Muscle layer of colon (tissue), 2 donors: Measurements from ENCODE around the gene SENP7.

Experiments
- H3K27ac ChIP-seq: one replicate; pipeline ENCODE4 v1.7.0; 2013; ENCODE audit warnings: low read depth, mild to moderate bottlenecking, low read length, moderate library complexity
- H3K27me3 ChIP-seq, 2 donors: one replicate each; pipeline ENCODE4 v1.7.0; 2013; ENCODE audit warnings: low read length in 2 of 2, mild to moderate bottlenecking in 2 of 2; ENCODE audit not compliant: insufficient read depth in 2 of 2, control insufficient read depth in 1 of 2
- H3K36me3 ChIP-seq: one replicate; pipeline ENCODE4 v1.7.0; 2013; ENCODE audit warnings: mild to moderate bottlenecking, low read length; ENCODE audit not compliant: insufficient read depth
- H3K4me1 ChIP-seq: one replicate; pipeline ENCODE4 v1.7.0; 2013; ENCODE audit warnings: mild to moderate bottlenecking, low read length; ENCODE audit not compliant: insufficient read depth
- H3K4me3 ChIP-seq, 2 donors: one replicate each; pipeline ENCODE4 v1.7.0; 2013; ENCODE audit warnings: low read length in 2 of 2, low read depth in 1 of 2, mild to moderate bottlenecking in 1 of 2, moderate library complexity in 1 of 2
- H3K9ac ChIP-seq: one replicate; pipeline ENCODE4 v1.7.0; 2013; ENCODE audit warnings: low read length
- H3K9me3 ChIP-seq: one replicate; pipeline ENCODE4 v1.7.0; 2013; ENCODE audit warnings: mild to moderate bottlenecking, low read length
- donor health status: abdominal sarcoma.
- donor health status: Adenocarcinoma of cecum.

Gene SENP7

DNA sequence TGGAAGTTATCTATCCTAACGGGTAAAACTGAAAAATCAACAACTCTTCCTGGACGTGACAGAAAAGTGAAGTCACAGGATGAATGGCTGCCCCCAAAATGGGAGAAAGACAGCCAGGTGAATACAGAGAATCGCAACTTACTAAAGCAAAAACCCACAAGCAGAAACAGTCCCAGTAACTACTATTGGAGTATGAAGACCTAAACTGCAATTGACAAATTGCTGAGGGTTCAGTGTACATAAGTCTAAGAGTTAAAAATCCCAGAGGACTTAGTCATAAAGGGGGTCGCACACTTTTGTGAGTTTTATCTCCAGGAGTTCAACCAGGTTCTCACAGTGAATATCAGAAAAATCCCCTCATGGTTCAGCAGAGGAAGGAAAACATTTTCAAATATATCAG lies 135.8 kb downstream of the SENP7 start:
- H3K36me3 ChIP-seq = no peaks in the 10 kb centered on the region
- H3K9ac ChIP-seq = no peak overlapping the region
- no peak overlapping the region for H3K4me3 ChIP-seq
- H3K4me1 ChIP-seq = peaks cover 21% of the 10 kb centered on the region
- no peaks in the 10 kb centered on the region for H3K9me3 ChIP-seq
- H3K27me3 ChIP-seq = no peaks in the 10 kb centered on the region
- no peak overlapping the region for H3K27ac ChIP-seq

DNA sequence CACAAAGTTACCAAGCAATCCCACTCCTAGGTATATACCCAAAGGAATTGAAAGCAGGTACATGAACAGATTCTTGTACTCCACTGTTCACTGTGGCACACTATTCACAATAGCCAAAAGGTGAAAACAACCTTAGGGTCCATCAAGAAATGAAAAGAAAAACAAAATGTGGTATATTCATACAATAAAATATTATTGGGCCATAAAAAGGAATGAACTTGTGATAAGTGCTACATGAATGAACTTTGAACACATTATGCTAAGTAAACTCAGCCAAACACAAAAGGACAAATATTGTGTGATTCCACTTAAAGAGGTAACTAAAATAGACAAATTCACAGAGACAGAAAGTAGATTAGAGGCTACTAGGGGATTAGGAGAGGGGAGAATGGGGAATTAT lies 137.4 kb downstream of the SENP7 start:
- Histone ChIP-seq H3K4me3 (no peak overlapping the region), H3K4me1 (peaks cover 20% of the 10 kb centered on the region), H3K9ac (no peak overlapping the region), H3K27me3 (no peaks in the 10 kb centered on the region), H3K9me3 (no peaks in the 10 kb centered on the region), H3K27ac (no peak overlapping the region), H3K36me3 (peaks cover 8% of the 10 kb centered on the region)

DNA sequence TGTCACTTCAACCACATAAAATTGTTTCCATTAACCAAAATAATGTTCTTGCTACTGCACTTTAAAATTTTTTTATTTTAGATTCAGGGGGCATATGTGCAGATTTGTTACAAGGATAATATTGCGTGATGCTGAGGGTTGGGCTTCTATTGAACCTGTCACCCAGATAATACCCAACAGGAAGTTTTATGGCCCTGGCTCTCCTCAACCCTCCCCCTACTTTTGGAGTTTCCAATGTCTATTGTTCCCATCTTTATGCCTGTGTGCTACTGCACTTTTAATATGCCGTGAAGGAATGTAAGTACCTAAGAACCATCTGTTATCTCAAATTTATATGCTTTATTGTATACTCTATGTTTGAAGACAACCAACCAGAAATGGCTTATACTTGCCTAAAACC lies 150.6 kb downstream of the SENP7 start:
- no peaks in the 10 kb centered on the region for H3K27me3 ChIP-seq
- H3K27ac ChIP-seq = no peak overlapping the region
- H3K9me3 ChIP-seq = peaks cover 6% of the 10 kb centered on the region
- no peak overlapping the region for H3K4me3 ChIP-seq
- H3K4me1 ChIP-seq = no peaks in the 10 kb centered on the region
- H3K36me3 ChIP-seq = peaks cover 9% of the 10 kb centered on the region
- no peak overlapping the region for H3K9ac ChIP-seq

DNA sequence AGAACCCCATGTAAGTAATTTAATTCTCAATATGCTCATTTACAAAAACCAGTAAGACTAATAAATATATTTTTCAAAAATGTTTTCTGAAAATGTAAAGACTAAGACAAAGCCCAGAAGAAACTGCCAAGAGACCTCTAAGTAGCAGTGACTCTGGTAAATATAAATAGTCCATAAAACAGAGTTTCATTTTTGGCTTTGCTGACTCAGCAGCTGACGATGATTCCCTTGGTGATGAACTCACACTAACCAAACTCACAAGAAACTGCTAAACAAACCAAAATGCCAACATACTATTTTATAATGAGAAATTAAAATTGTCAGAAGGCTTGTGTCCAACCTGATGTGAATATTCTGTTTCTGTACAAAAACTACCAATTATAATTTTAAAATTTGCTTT lies 161.2 kb downstream of the SENP7 start:
- no peaks in the 10 kb centered on the region for H3K4me1 ChIP-seq
- H3K4me3 ChIP-seq = no peak overlapping the region
- H3K9ac ChIP-seq = no peak overlapping the region
- no peaks in the 10 kb centered on the region for H3K27me3 ChIP-seq
- no peak overlapping the region for H3K27ac ChIP-seq
- no peaks in the 10 kb centered on the region for H3K9me3 ChIP-seq
- no peaks in the 10 kb centered on the region for H3K36me3 ChIP-seq

DNA sequence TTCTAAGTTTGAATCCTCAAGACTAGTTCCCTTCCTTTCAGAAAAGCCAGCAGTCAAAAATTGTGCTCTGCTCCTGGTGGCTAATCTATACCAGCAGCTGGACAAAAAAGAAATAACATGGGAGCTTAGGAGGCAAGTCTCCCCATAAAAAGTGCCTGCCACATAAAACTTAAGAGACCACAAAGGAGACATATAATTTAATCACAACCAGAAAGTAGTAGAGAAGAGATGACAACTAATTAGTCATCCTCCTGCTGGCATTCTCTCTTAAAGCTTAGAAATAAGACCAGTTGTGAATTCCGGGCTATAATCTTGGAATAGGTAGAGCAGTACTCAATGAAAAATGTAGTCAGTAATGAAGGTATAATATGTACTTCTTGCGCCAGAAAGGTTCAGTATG lies 172.4 kb downstream of the SENP7 start:
- no peak overlapping the region for H3K9ac ChIP-seq
- H3K9me3 ChIP-seq = no peaks in the 10 kb centered on the region
- H3K4me3 ChIP-seq = no peak overlapping the region
- H3K36me3 ChIP-seq = peaks cover 10% of the 10 kb centered on the region
- no peaks in the 10 kb centered on the region for H3K4me1 ChIP-seq
- H3K27me3 ChIP-seq = no peaks in the 10 kb centered on the region
- H3K27ac ChIP-seq = no peak overlapping the region

DNA sequence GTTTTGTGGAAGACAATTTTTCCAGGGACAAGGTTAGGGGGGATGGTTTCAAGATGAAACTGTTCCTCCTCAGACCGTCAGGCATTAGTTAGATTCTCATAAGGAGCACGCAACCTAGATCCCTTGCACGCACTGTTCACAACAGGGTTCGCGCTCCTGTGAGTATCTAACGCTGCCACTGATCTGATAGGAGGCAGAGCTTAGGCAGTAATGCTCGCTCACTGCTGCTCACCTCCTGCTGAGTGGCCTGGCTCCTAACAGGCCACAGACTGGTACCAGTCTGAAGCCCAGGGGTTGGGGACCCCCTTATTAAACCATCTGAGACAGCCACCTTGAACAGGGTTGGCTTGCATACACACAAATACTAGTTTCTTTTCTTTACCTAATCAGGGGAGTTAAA lies 179.1 kb downstream of the SENP7 start:
- Histone ChIP-seq H3K36me3 (peaks cover 3% of the 10 kb centered on the region), H3K9me3 (no peaks in the 10 kb centered on the region), H3K4me1 (no peaks in the 10 kb centered on the region), H3K27me3 (no peaks in the 10 kb centered on the region), H3K4me3 (no peak overlapping the region), H3K27ac (no peak overlapping the region), H3K9ac (no peak overlapping the region)

DNA sequence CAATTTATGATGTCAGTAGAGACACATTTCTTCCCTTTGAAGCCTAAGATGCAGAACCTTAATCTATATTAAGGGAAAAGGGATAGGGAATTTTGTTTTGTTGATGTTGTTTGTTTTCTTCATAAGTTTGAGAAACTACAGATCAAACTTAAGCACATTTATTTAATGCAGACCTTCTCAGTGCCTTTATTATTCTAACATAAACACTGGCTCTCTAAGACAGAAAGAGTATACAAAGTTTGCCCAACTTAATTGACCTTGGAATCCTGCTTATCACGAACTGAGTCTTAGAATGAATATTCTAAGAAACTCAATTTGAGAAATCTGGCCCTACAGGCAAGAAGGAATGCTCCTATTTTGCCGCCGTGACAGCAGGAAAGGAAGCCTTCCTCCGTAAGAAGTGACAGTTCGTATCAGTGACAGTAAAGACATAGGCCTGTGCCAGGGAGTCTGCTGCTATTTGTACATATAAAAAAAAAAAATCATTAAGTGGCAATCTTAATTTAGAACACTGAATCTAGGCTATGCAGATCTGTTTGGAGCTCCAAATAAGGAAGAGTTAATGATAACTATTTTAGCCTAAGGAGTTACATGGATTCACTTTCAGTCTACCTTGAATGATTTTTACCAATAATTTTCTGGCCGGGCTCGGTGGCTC lies 183.9 kb downstream of the SENP7 start:
- no peaks in the 10 kb centered on the region for H3K27me3 ChIP-seq
- H3K36me3 ChIP-seq = no peaks in the 10 kb centered on the region
- no peaks in the 10 kb centered on the region for H3K4me1 ChIP-seq
- no peak overlapping the region for H3K4me3 ChIP-seq
- no peaks in the 10 kb centered on the region for H3K9me3 ChIP-seq
- no peak overlapping the region for H3K27ac ChIP-seq
- H3K9ac ChIP-seq = no peak overlapping the region

DNA sequence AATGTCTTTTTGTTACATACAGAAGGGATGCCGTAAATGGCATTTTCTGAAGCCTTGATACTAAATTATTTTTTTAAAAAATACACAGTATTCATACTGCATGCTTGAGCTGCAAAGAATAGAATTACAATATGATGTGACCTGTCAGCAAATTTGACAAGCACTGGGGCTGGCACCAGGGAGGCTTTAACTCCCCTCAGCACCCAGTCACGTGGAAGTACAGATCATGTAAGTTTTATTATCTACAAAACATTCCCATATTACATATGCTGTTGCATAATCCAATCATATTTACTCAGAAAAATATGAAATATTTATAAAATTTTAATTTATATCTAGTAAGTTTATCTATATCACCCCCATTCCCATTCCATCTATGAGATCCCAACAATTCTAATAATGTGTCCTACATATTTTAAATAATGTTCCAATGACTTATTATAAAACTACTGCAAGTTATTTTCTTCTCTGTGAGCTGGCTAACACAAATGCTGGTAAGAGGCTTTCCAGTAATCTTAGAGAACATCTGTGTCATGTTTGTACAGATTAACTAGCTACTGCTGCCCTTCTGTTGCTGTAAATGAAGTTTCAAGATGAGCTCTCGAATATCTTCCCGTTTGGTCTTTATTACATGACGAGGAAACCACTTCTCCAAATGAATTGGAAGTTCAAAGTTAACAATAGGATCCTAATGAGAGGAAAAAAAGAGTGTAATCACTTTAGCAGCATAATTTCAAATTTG lies 187.4 kb downstream of the SENP7 start:
- Histone ChIP-seq H3K4me3 (no peak overlapping the region), H3K9ac (no peak overlapping the region), H3K27ac (no peak overlapping the region), H3K4me1 (no peaks in the 10 kb centered on the region), H3K9me3 (no peaks in the 10 kb centered on the region), H3K27me3 (no peaks in the 10 kb centered on the region), H3K36me3 (no peaks in the 10 kb centered on the region)

DNA sequence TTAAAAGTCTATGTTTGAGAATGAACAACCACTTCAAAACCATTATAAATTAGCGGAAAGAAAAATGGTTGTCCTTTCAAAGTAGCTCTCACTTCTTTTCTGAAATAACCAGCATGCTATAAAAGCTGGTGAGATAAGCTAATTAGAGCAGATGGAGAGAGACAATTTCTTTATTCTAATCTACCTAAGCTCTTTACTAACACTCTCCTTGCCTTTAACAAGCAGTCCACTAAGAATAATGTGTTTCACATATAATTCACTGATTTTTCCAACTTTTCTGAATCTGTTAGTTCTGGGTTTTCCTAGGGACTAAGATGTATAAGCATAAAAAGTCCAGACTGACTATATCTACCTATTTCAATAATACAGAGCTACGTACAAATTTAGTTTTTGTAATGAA lies 192.5 kb downstream of the SENP7 start, which contains the start of gene IMPG2:
IMPG2 (minus strand) TSS at position 101 of the 400 bp plus-strand sequence. CDS start 203 bp downstream, outside the sequence.
- Histone ChIP-seq H3K27me3 (no peaks in the 10 kb centered on the region), H3K36me3 (no peaks in the 10 kb centered on the region), H3K27ac (no peak within 1 kb of the TSS), H3K4me3 (no peak within 1 kb of the TSS), H3K9ac (no peak within 1 kb of the TSS), H3K9me3 (no peaks in the 10 kb centered on the region), H3K4me1 (no peaks in the 10 kb centered on the region)

DNA sequence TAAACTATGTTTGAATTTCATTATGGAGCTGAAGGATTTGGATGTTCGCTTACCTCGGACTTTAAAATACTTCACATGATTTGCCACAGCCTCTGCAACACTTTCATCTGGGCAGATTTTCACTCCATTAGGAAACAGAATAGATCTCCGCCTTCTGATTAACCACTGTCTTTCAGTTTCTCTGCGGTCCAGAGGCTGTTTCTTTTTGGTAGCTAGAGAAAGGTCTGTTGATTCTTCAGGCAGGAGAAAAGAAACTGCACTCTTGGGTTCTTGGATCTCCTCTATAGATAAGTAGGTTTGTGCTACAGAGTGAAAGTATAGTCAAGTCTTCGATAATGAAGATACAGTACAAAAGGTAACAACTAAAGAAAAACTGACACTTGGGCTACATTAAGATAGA lies 193.5 kb downstream of the SENP7 start:
- no peak overlapping the region for H3K9ac ChIP-seq
- no peaks in the 10 kb centered on the region for H3K27me3 ChIP-seq
- H3K9me3 ChIP-seq = no peaks in the 10 kb centered on the region
- no peaks in the 10 kb centered on the region for H3K4me1 ChIP-seq
- H3K36me3 ChIP-seq = no peaks in the 10 kb centered on the region
- H3K4me3 ChIP-seq = no peak overlapping the region
- no peak overlapping the region for H3K27ac ChIP-seq

DNA sequence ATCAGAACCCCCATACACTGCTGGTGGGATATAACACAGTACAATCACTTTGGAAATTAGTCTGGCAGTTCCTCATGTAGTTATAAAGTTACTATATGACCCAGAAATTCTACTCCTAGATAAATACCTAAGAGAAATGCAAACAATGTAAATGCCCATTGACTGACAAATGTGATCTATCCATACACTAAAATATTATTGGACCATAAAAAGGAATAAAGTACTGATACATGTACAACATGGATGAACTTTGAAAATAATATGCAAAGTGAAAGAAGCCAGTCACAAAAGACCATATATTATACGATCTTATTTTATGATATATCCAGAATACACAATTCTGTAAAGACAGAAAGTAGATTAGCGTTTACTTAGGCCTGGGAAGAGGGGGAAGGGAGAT lies 200.5 kb downstream of the SENP7 start:
- no peak overlapping the region for H3K4me3 ChIP-seq
- H3K4me1 ChIP-seq = peaks cover 16% of the 10 kb centered on the region
- no peak overlapping the region for H3K9ac ChIP-seq
- no peaks in the 10 kb centered on the region for H3K9me3 ChIP-seq
- H3K27me3 ChIP-seq = no peaks in the 10 kb centered on the region
- no peak overlapping the region for H3K27ac ChIP-seq
- H3K36me3 ChIP-seq = no peaks in the 10 kb centered on the region

DNA sequence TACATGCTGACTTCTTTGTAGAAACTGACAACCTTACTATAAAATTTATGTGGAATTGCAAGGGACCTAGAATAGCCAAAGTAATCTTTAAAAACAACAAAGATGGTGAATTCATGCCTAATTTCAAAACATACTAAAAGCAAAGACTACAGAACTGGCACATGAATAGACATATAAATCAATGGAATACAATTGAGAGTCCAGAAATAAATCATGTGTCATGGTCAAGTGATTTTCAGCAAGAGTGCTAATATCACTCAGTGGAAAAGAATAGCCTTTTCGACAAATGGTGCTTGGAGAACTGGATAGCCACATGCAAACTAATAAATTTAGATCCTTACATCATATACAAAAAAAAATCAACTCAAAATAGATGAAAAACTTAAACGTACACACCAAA lies 201.3 kb downstream of the SENP7 start:
- Histone ChIP-seq H3K4me1 (peaks cover 16% of the 10 kb centered on the region), H3K4me3 (no peak overlapping the region), H3K9ac (no peak overlapping the region), H3K36me3 (no peaks in the 10 kb centered on the region), H3K27me3 (no peaks in the 10 kb centered on the region), H3K9me3 (no peaks in the 10 kb centered on the region), H3K27ac (no peak overlapping the region)
